ENCODE measurements around the gene SPOCD1.

Gene SPOCD1

GRCh38 chr1:31796707-31797106, 19.1 kb downstream of the SPOCD1 start:
- H3K27ac ChIP-seq (replicated peaks) = no peak overlapping the region
- H3K4me3 ChIP-seq (replicated peaks; ENCODE audit: insufficient read depth, low read length) = no peak overlapping the region
- TF ChIP-seq GABPA (IDR thresholded peaks at IDR 0.05; ENCODE audit: low read depth) (no peak), CTCF (IDR thresholded peaks at IDR 0.05; ENCODE audit: insufficient read depth, low read length) (no peak), POLR2AphosphoS5 (IDR thresholded peaks at IDR 0.05; ENCODE audit: low read depth) (no peak), REST (IDR thresholded peaks at IDR 0.05; ENCODE audit: insufficient replicate concordance, low read depth) (no peak), SPI1 (IDR thresholded peaks at IDR 0.05; ENCODE audit: borderline replicate concordance, low read depth) (no peak)
- peaks cover 4% of the 10 kb centered on the region for H3K27me3 ChIP-seq (ENCODE audit: insufficient read depth, poor library complexity, severe bottlenecking)
- no peak for DNase-seq (ENCODE audit: low read depth in 1 of 2, low spot score in 1 of 2)

DNA sequence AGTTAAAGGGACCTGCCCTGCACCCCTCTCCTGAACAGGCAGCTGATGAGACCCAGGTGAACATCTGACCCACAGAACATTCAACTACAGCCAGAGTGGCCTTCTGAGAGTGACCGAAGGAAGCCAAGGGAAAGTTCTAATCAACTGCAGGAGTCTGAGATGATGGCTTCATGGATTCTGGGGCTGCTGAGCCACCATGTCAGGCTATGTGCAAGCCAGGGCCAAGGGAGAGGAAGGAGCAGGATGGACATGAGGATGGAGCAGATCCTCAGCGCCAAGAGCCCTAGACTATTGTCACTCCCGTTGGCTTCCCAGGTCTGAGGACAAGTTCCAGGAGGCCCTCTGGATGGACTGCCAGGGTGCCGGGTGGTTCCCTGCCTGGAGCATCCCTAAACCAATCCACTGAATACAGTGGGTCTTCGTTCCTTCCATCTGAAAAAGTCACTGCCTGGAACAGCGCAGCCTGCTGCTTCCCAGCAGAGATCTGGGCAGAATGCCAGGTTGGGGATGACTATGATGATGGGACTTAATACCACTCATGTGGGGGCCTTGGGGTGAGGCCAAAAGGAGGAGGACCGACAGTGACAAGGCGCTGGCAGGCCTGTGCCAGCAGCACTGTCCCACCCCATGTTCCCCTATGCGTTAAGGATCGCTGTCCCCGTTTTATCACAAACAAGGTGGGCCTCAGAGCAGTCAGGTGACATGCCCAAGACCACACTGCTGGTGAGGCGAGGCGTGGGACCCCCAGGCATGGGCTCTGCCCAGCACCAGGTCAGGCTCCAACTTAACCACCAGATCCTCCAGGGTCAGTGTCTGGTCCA, 19.8 kb downstream of the SPOCD1 start:
- H3K27me3 ChIP-seq (ENCODE audit: insufficient read depth, poor library complexity, severe bottlenecking) = peaks cover 4% of the 10 kb centered on the region

DNA sequence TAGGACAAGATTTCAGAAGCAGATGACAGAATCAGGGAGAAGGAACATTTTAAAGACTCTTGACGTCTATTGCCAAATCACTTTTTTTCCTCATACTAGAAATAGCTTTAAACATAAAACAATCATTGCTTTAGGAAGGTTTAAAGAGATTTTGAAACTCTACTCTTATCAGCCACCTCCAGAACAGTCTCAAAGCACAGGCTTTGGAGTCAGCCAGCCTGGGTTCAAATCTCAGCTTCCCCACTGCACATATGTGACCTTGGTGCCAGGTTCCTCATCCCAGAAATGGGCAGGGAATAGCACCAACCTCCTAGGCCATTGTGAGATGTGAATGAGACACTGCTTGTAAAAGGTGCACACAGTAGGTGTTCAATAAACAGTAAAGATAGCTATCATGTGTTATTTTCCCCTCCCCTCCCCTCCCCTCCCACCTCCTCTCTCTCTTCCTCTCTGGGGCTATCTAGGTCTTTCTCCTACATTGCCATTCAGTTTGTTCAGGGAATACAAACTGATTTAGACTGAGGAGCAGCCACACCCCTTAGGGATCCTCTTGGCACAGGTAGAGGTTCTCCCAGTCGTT, 20.6 kb downstream of the SPOCD1 start:
- H3K27me3 ChIP-seq (ENCODE audit: insufficient read depth, poor library complexity, severe bottlenecking) = peaks cover 4% of the 10 kb centered on the region

More for the DNA sequence above, 19.8 kb downstream of the SPOCD1 start:
- TF ChIP-seq SPI1 (IDR thresholded peaks at IDR 0.05; ENCODE audit: borderline replicate concordance, low read depth) (no peak), CTCF (IDR thresholded peaks at IDR 0.05; ENCODE audit: insufficient read depth, low read length) (no peak)
- DNase-seq (ENCODE audit: low read depth in 1 of 2, low spot score in 1 of 2) = no peak
- Histone ChIP-seq H3K27ac (replicated peaks) (no peak overlapping the region), H3K4me3 (replicated peaks; ENCODE audit: insufficient read depth, low read length) (no peak overlapping the region)

DNA sequence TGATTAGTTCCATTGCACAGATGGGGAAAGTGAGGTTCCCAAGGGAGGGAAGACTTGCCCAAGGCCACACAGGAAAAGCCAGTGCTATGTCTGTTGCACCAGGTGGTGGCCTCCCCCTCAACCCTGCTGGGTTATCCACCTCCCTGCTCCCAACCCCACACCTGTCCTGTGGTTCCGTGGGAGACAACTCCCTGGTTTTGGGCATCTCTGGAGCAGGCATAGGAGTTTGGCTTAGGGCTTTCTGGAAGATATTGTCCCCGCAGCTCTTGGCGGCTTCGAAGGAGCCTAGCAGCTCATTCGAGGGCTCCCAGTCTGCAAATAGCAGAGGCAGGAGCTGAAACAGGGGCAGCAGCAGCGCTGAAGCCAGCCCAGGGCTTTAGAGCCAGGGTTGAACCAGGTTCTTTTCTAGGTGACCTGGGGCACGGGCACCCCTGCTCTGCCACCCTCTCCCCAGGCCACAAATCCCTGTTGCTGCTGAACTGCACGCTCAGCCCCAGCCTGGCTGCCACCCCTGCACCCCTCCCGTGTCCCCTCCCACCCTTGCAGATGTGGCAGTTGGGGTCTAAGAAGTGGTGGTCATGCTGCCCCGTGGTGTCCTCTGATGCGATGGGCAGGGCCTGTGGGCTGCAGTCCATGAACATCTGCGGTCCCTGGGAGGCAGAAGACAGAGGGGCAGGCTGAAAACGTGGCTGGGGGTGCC, 22.1 kb downstream of the SPOCD1 start:
- DNase-seq (ENCODE audit: low read depth in 1 of 2, low spot score in 1 of 2) = no peak
- no peak overlapping the region for H3K4me3 ChIP-seq (replicated peaks; ENCODE audit: insufficient read depth, low read length)
- H3K27me3 ChIP-seq (ENCODE audit: insufficient read depth, poor library complexity, severe bottlenecking) = peaks cover 4% of the 10 kb centered on the region
- TF ChIP-seq SPI1 (IDR thresholded peaks at IDR 0.05; ENCODE audit: borderline replicate concordance, low read depth) = no peak
- TF ChIP-seq POLR2AphosphoS5 (IDR thresholded peaks at IDR 0.05; ENCODE audit: low read depth) = no peak
- no peak for TF ChIP-seq REST (IDR thresholded peaks at IDR 0.05; ENCODE audit: insufficient replicate concordance, low read depth)
- no peak for TF ChIP-seq GABPA (IDR thresholded peaks at IDR 0.05; ENCODE audit: low read depth)
- no peak for TF ChIP-seq CTCF (IDR thresholded peaks at IDR 0.05; ENCODE audit: insufficient read depth, low read length)
- no peak overlapping the region for H3K27ac ChIP-seq (replicated peaks)

More for the DNA sequence above, 20.6 kb downstream of the SPOCD1 start:
- no peak overlapping the region for H3K27ac ChIP-seq (replicated peaks)
- H3K4me3 ChIP-seq (replicated peaks; ENCODE audit: insufficient read depth, low read length) = no peak overlapping the region
- no peak for TF ChIP-seq CTCF (IDR thresholded peaks at IDR 0.05; ENCODE audit: insufficient read depth, low read length)
- DNase-seq (ENCODE audit: low read depth in 1 of 2, low spot score in 1 of 2) = no peak

Data from HL-60 (cell line).